HG03342 (cell line): ENCODE results near the gene TPI1.
A peak's percentile ranks its signal among the peaks of the same experiment; 100 is the strongest.

ENCODE experiments used
- ATAC-seq: cut with Tn5 transposase; IDR thresholded peaks from one replicate; pipeline ENCODE4 v1.9.1; 2021; ENCODE audit warnings: mild to moderate bottlenecking, moderate library complexity; ENCODE audit not compliant: unreplicated experiment

The TPI1 gene

GRCh38 chr12:6867413-6868210, at the start of gene TPI1:
Gene TPI1 (plus strand): TSS chr12:6867531. CDS start chr12:6867567, 36 bp downstream.
- ATAC-seq: peak; percentile 40

GRCh38 chr12:6817662-6818157, 49.6 kb upstream of the TPI1 start:
- no peak for ATAC-seq

GRCh38 chr12:6818222-6818621, 49.1 kb upstream of the TPI1 start:
- no peak for ATAC-seq

- no peak for ATAC-seq
Observed at GRCh38 chr12:6818645-6819044, 48.7 kb upstream of the TPI1 start.

- no peak for ATAC-seq
Observed at GRCh38 chr12:6819106-6820030, 48.0 kb upstream of the TPI1 start.

DNA sequence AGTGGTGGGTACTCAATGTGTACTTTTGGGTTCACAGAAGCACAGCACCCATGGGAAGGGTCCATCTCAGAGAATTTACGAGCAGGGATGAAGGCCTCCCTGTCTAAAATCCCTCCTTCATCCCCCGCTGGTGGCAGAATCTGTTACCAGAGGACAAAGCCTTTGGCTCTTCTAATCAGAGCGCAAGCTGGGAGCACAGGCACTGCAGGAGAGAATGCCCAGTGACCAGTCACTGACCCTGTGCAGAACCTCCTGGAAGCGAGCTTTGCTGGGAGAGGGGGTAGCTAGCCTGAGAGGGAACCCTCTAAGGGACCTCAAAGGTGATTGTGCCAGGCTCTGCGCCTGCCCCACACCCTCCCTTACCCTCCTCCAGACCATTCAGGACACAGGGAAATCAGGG, 47.2 kb upstream of the TPI1 start:
- no peak for ATAC-seq

GRCh38 chr12:6821591-6822425, 45.5 kb upstream of the TPI1 start, which contains the start of gene GPR162:
Gene GPR162 (plus strand): TSS chr12:6821821. CDS start chr12:6823899, 2,078 bp downstream.
- no peak for ATAC-seq

- no peak for ATAC-seq
Observed at GRCh38 chr12:6822426-6823135, 44.8 kb upstream of the TPI1 start.

GRCh38 chr12:6823182-6824084, 43.9 kb upstream of the TPI1 start:
- no peak for ATAC-seq

DNA sequence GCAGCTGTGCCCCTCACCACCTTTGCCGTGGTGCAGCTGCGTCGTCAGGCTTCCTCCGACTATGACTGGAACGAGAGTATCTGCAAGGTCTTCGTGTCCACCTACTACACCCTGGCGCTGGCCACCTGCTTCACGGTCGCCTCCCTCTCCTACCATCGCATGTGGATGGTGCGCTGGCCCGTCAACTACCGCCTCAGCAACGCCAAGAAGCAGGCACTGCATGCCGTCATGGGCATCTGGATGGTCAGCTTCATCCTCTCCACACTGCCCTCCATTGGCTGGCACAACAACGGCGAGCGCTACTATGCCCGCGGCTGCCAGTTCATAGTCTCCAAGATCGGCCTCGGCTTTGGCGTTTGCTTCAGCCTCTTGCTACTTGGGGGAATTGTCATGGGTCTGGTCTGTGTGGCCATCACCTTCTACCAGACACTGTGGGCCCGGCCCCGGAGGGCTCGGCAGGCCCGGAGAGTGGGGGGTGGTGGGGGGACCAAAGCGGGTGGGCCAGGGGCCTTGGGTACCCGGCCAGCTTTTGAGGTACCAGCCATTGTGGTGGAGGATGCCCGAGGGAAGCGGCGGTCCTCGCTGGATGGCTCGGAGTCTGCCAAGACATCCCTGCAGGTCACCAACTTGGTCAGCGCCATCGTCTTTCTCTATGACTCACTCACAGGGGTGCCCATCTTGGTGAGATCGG, 43.1 kb upstream of the TPI1 start:
- ATAC-seq: no peak

- no peak for ATAC-seq
Observed at GRCh38 chr12:6824901-6825381, 42.4 kb upstream of the TPI1 start.

GRCh38 chr12:6825398-6826124, 41.8 kb upstream of the TPI1 start:
- ATAC-seq: no peak

DNA sequence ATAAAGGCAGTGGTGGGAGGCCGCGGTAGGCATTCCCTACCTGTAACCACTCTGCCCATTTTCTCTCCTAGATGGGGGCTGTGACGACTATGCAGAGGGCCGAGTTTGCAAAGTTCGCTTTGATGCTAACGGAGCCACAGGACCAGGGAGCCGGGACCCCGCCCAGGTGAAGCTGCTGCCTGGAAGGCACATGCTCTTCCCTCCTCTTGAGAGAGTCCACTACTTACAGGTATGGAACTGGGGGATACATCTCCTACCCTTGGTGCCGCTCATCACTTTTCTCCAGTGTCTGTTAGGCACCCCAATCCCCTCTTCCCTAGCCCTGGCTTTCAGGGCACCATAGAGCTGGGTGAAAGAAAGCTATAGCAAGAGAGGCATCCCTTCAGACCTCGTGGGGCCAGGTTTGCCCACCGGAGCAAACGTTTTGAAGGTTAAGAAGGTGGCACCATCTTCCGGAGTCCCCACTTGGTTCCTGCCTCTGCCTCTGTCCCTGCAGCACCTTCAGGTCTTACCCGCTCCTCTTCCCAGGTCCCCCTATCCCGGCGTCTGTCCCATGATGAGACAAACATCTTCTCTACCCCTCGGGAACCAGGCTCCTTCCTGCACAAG, 41.1 kb upstream of the TPI1 start:
- no peak for ATAC-seq

DNA sequence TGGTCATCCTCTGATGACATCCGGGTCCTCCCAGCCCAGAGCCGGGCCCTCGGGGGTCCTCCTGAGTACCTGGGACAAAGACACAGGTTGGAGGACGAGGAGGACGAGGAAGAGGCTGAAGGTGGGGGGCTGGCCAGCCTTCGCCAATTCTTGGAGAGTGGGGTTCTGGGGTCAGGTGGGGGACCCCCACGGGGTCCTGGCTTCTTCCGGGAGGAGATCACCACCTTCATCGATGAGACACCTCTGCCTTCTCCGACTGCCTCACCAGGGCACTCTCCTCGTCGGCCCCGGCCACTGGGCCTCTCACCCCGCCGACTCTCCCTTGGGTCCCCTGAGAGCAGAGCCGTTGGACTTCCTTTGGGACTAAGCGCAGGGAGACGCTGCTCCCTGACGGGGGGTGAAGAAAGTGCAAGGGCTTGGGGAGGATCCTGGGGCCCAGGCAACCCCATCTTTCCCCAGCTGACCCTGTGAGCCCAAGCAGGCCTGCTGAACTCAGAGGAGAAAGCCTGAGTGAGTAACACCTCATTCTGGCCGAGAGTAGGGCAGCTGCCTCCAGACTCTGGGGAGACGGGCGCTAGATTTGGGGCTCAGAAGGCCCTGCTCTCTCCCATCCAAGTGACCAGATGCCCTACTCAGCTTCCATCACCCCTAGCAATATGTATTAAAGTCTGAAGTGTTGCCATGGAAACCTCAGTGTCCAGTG, 40.4 kb upstream of the TPI1 start:
- ATAC-seq: no peak

DNA sequence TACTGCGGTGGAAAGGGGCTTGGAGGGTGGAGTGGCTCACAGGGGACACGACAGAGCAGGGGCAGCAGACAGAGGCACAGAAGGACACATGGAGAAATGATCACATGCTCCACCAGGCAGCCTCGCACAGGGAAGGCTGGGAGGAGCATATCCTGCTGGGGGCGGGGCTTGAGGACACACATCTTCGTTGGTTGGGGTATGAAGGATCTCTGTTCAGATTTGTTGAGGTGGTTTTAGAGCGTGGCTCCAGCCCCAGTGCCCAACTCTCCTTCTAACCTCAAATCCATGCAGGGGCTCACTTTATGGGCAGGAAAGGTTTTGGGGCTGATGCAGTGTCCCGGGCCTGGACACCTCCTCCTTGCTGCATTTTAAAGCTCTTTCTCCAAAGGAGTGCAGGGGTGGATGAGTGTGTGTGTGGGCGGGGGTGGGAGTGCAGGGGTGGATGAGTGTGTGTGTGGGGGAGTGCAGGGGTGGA, 39.9 kb upstream of the TPI1 start:
- ATAC-seq: no peak

GRCh38 chr12:6827982-6828780, 39.1 kb upstream of the TPI1 start, which contains the start of gene P3H3:
Gene P3H3 (plus strand): TSS chr12:6828407. CDS start chr12:6828441, 34 bp downstream.
- ATAC-seq: no peak
